GM21515 (cell line): ENCODE results near the gene CSRP1.
"Not testable (repeated sequence)": the region's sequence is repeated elsewhere in the genome, so short reads cannot be mapped to it uniquely, and the experiment has no call there.

Experiments used
- ATAC-seq: cut with Tn5 transposase; IDR thresholded peaks from one replicate; pipeline ENCODE4 v1.9.1; 2021; ENCODE audit not compliant: unreplicated experiment

The CSRP1 gene

DNA sequence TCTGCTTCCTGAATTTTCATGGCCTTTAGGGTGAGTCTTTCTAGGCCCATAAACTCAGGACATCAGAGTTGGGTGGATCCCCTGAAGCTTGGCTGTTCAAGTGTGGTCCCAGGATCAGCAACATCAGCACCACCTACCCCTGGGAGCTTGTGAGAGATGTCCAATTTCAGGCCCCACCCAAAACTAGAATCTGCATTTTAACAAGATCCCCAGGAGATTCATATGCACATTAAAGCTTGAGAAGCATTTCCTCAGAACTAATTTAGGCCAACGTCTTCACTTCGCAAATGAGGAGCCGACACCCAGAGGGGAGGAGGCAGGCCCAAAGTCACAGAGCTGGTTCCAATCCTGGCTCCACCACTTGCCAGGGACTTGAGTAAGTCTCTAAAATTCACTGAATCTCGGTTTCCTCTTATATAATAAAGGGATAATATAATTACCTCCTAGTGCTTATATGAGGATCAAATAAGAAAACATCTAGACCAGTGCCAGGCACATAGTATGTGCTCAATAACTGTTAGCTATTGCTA is 27.7 kb downstream of the CSRP1 start:
- no peak for ATAC-seq

GRCh38 chr1:201478666-201479065 is 28.3 kb downstream of the CSRP1 start:
- not testable (repeated sequence) for ATAC-seq

DNA sequence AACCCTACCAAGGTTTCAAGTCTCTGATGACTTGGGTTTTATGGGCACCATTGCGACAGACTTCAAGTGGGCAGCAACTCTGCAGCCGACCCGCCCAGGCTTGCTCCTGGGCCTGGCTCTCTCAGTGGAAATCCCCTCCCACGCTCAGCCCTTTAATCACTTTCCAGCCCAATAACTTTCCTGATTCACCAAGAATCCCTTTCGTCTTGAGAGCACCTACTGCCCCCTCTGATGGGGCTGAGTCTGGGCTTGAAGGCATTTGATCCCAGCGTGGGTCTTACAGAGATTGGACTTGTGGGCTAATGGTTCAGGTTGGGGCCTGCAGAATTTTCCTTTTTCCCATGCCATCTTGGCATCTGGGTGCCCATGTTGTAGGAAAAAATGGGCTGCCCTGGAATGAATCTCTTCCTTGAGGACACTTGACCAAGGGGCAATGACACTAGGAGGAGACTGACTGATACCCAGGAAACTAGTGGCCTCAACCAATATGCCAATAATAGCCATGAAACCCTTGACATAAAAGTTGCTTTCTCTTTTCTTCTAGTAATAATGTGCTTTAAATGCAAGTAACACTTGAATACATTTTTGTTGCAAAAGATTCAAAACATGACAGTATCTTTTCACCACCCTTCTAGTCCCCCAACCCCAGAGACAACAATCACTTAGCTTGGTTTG is 30.1 kb downstream of the CSRP1 start:
- ATAC-seq = no peak

- ATAC-seq = no peak
Measured at GRCh38 chr1:201475915-201476669, 30.8 kb downstream of the CSRP1 start.

DNA sequence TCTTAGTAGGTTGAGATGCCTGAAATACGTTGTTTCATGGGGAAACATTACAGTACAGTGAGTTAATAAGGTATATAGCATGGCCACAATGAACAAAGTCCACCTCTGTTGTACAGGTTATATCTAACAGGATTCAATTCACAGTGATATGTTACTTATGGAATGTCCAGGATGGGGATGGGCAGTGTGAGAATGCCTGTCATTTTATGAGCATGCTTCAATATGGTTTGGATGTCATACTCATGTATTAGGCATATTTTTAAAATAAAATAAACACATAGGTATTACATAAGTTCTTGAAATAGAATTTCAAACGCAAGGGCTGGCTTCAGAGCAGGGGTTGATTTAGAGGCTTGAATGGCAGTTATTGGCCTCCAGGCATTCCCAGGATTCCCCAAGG is 31.8 kb downstream of the CSRP1 start:
- ATAC-seq = no peak

DNA sequence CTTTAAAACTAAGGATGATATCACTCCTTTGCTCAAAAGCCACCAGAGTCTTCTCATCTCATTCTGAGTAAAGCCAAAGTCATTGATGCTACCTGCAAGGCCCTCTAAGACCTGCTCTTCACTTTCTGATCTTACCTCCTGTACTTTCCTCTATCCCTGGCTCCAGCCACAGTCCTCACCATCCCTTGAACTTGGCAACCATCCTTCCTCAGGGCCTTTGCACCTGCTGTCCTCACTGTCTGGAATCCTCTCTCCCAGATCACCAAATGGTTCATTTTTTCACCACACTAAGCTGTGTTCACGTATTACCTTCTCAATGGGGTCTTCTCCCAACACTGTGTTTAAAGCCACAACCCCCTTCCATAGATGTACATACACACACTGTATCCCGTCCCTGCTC is 33.6 kb downstream of the CSRP1 start:
- ATAC-seq = no peak

DNA sequence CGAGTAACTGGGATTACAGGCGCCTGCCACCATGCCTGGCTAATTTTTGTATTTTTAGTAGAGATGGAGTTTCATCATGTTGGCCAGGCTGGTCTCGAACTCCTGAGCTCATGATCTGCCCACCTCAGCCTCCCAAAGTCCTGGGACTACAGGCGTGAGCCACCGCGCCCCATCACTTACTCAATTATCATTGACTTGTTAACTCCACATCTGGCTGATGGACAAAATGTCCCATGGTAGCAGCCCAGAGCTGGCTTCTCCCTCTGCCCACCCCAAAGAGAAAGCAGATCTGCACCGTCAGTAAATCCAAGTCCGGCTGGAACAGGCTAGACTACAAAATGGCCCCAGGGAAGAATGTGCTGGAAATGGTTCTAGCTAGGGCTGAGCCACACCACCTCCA is 34.6 kb downstream of the CSRP1 start:
- not testable (repeated sequence) for ATAC-seq

DNA sequence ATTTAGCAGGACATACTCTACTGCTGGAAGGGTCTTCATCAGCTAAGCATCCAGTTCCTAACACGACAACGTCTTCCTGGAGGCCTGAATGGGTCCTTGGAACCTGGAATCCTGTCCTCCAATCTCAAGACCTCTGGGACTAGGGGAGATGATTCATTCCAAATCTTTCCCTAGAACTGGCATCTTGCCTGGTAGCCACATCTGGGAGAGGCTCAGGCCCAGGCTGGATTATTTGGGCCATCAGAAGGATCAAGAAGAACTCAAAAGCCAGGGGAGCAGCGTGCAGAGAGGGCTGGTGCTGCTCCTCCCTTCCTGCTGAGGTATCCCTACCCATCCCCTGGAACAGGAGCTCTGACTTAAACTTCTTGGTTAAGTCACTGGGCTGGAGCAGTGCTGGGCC is 35.2 kb downstream of the CSRP1 start:
- ATAC-seq = no peak

- ATAC-seq = no peak
Measured at GRCh38 chr1:201470581-201470980, 36.3 kb downstream of the CSRP1 start.

DNA sequence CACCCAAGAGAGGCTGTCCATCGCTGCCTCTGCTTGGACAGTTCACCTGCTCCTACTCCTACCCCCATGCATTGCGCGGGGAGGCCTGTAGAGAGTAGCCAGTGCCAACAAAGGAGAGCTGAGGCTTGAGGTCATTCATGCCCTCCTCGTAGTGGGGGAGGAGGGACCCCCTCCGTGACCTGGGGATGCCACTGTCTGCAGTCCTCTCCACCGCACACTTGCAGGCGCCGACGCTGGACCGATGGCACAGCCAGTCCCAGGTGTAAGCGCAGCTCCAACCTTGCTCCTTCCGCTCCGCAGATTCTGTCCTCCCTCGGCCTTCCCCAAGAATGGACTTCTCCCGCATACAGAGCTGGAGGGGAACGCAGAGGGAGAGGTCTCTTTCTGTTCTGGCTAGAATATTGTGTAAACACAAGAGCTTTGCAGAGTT is 37.3 kb downstream of the CSRP1 start:
- ATAC-seq = no peak

DNA sequence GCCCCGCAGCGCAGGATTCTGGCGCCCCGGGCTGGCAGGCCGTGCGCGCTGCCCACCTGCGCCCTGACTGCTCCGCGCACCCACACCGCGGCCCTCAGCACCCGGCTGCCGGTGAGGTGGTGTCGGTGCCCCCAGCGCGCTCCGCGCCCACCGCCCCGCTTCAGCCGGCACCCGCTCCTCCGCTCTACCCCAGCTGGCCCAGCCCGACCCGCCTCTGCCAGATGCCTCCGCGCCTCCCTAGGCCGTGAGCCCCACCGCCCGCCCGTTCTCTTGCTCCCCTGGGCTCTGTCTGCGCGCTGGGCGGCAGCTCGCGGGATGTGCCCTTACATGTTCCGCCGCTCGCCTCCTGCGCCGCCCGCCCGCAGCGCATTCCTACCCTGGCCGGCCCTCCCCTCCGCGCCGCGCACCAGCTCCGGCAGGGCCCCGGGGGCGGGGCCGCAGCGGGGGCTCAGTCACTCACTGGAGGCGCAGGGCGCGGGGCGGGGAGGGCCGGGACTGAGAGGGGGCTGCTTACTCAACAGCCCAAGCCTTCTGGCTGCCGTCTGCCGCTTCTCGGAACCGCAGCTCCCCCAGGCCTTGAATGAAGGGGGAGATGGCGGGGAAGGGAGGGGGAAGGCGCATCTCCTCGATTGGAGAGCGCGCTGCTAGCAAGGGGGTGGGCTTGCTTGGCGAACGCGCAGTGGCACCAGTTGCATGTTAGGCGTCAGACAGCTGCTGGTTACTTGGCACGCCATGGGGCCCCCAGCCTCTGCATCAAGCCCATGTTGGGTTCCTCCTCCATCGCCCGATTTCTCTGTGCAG is 37.9 kb downstream of the CSRP1 start, which contains the start of gene PHLDA3:
TSS of gene PHLDA3 (minus strand) at position 345 of the 801 bp plus-strand sequence. CDS start 402 bp downstream, outside the sequence.
- ATAC-seq = peak; percentile 80

DNA sequence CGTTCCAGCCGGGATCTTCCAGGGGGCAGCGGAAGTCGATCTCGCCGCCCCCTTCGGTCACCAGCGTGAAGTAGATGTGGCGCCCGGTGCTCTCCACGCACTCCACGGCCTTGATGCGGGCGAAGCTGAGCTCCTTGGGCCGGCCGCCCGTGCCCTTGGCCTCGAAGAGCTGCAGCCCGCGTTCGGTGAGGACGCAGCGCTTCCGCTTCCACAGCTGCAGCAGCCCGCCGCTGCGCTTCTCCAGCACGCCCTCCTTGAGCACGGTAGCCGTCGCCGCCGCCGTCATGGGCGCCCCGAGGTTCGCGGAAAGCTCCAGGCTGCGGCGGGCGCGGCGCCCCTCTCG is 38.5 kb downstream of the CSRP1 start:
- ATAC-seq = peak; percentile 41

DNA sequence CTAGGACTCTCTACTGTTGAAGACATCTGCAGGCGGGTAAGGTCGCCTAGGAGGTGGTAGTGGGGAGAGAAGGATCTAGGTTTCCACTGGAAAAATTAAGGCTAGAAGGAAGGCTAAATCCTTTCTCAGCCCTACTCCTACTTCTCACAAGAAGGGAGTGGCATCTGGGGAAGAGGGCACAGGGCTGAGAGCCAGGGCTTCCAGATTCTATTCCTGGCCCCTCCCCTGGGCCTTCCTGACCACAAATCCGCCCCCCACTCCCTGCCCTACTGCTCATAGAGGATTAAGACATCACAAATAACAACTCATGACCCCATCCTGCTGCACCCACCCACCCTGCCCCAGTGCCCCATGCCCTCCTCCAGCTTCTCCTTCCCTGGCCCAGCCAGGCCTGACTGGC is 40.4 kb downstream of the CSRP1 start:
- ATAC-seq = no peak

DNA sequence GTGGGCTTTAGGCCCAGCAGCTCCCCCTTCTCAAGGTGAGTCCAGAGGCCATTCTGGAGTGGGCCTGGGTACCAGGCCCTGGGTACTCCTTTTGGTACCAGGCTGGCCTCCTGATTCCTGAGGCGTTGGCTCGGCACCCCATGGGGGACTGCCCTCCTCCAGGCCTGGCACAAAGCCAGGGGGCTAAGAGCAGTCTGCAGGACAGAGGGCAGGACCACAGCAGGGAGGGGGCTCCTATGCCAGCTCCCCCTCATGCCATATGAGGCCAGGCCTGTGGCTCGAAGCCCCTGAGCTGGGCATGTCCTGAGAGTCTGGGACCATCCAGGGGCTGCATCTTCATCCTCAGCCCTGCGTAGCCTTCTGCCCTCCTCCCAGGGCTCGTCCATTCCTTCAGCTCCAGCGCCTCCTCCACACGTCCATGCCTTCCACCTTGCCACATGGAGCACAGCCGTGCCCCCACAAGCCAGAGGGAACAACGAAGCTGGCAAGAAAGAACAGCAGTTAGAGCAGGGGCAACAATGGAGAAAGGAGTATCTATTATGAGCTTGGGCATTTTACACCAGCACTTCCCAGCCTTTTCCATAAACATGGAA is 41.1 kb downstream of the CSRP1 start:
- ATAC-seq = no peak

DNA sequence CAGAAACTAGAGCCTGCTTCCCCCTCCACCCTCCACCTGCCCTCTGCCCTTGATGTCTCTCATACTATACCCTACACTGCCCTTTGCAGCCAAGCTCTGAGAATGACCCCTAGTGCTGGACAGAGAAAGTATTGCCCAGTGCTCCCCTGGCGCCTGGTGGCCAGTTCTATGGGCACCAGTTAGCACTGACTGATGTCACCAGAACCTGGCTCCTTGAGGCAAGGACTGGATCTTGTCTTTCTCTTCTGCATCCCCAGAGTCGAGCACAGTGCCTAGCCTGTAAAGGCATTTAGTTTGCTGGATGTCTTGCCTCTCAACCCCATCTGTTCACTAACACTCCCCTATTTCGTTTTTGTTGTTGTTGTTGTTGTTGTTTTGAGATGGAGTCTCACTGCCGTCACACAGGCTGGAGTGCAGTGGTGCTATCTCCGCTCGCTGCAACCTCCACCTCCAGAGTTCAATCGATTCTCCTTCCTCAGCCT is 43.8 kb downstream of the CSRP1 start:
- ATAC-seq = no peak

DNA sequence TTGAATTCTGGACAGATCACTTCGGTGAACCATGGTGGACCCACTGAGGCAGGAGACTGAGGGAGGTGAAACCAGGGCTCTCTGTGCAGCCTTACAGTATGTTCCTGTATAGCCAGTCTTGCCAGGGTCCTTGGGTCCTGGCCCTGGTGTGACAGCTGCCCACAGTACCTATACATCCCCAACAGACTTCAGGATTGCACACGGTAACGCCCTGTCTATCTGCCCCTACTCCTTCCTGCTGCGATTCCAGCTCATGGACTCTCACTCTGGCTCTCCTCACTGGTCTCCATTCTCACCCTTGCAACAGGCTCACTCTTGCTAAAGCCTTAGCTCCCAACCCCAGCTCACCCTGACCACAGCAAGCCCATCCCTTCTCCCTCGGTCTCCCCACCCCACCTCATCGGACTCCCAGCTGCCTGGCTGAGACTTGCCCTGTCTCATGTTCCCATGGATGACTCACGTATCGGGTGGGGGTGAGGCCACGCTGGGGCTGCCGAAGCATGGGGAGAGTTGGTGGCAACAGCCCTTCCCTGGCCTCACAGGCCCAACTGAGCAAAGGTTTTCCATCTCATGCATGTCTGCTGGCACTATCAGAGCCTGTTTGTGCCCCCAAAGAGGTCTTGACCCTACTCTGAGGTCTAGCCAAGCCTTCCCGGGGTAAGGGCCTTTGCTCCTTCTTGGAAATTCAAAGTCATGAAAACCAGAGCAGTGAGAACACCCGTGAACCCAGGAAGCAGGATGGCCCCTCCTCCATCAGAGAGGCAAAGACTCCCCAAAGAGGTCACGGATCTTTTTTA is 45.1 kb downstream of the CSRP1 start:
- no peak for ATAC-seq

- ATAC-seq = no peak
Measured at GRCh38 chr1:201460814-201461644, 45.9 kb downstream of the CSRP1 start.

GRCh38 chr1:201459775-201460174 is 47.1 kb downstream of the CSRP1 start:
- no peak for ATAC-seq

GRCh38 chr1:201459052-201459451 is 47.9 kb downstream of the CSRP1 start:
- ATAC-seq = no peak
